CD14-positive monocyte (primary cell): ENCODE measurements around the gene XDH. TPM values are rescaled to one million over a fixed set of nuclear protein-coding genes. Genes with fewer than 3 reads are reported as not detected.
A peak's percentile ranks its signal among the peaks of the same experiment; 100 is the strongest.

ENCODE experiments used
- DNase-seq, 3 donors: peaks; one replicate each; pipeline ENCODE4 v3.0.0-alpha.2; 2011 to 2022
- H2AFZ ChIP-seq: 2 replicates; pipeline ENCODE4 v1.6.0; 2012; ENCODE audit warnings: mild to moderate bottlenecking, low read depth, low read length, inconsistent platforms; ENCODE audit not compliant: insufficient read depth, poor library complexity, severe bottlenecking
- H3K27ac ChIP-seq, 2 donors: 1 replicate in 1 of 2; 2 replicates in 1 of 2; pipeline ENCODE4 v1.5.1; 2012 to 2013; ENCODE audit warnings: low read length in 2 of 2, control low read depth in 1 of 2, inconsistent platforms in 1 of 2, low read depth in 1 of 2, mild to moderate bottlenecking in 1 of 2
- H3K27me3 ChIP-seq, 2 donors: one replicate each; pipeline versions ENCODE4 v1.6.0 to v1.6.1; 2011 to 2013; ENCODE audit warnings: low read length in 2 of 2; ENCODE audit not compliant: control insufficient read depth in 2 of 2, insufficient read depth in 2 of 2
- H3K36me3 ChIP-seq, 2 donors: replicated peaks in 1 of 2; 1 replicate in 1 of 2; 2 replicates in 1 of 2; pipeline versions ENCODE4 v1.5.1 to v1.6.1; 2012 to 2013; ENCODE audit warnings: low read length in 2 of 2, control low read depth in 1 of 2, inconsistent platforms in 1 of 2, mild to moderate bottlenecking in 1 of 2; ENCODE audit not compliant: insufficient read depth in 2 of 2, control insufficient read depth in 1 of 2
- H3K4me1 ChIP-seq, 2 donors: 1 replicate in 1 of 2; 2 replicates in 1 of 2; pipeline versions ENCODE4 v1.5.1 to v1.6.1; 2012 to 2013; ENCODE audit warnings: low read length in 2 of 2, control low read depth in 1 of 2, inconsistent platforms in 1 of 2, mild to moderate bottlenecking in 1 of 2, moderate library complexity in 1 of 2; ENCODE audit not compliant: insufficient read depth in 2 of 2, control insufficient read depth in 1 of 2
- H3K4me2 ChIP-seq: replicated peaks from 2 replicates; pipeline ENCODE3; 2012; ENCODE audit warnings: low read length, moderate library complexity, mild to moderate bottlenecking; ENCODE audit not compliant: poor library complexity, severe bottlenecking; ENCODE audit errors: extremely low read depth
- H3K4me3 ChIP-seq, 3 experiments: fragments of 200-600 bp in 1 of 3; sonication (generic) in 1 of 3; replicated peaks in 1 of 3; 1 replicate in 2 of 3; 2 replicates in 1 of 3; pipeline ENCODE4 v1.5.1; 2011 to 2013; ENCODE audit warnings: low read length in 3 of 3, mild to moderate bottlenecking in 3 of 3, control low read depth in 2 of 3, low read depth in 2 of 3, inconsistent platforms in 1 of 3, moderate library complexity in 1 of 3
- H3K79me2 ChIP-seq: 2 replicates; pipeline ENCODE4 v1.6.0; 2012; ENCODE audit warnings: mild to moderate bottlenecking, control low read depth, inconsistent platforms, low read length, moderate library complexity; ENCODE audit not compliant: insufficient read depth
- H3K9ac ChIP-seq: 2 replicates; pipeline ENCODE4 v1.6.0; 2017; ENCODE audit warnings: low read length, mild to moderate bottlenecking; ENCODE audit not compliant: insufficient read depth, poor library complexity, severe bottlenecking
- H3K9me3 ChIP-seq, 2 donors: replicated peaks in 1 of 2; 1 replicate in 1 of 2; 2 replicates in 1 of 2; pipeline versions ENCODE4 v1.5.1 to v1.6.1; 2012 to 2013; ENCODE audit warnings: low read length in 2 of 2, control low read depth in 1 of 2; ENCODE audit not compliant: control insufficient read depth in 1 of 2, insufficient read depth in 1 of 2
- H4K20me1 ChIP-seq: 2 replicates; pipeline ENCODE4 v1.6.0; 2012; ENCODE audit warnings: mild to moderate bottlenecking, low read length, control low read depth, moderate library complexity; ENCODE audit not compliant: insufficient read depth
- H3K27ac Mint-ChIP-seq, 7 donors: one replicate each; pipeline ENCODE4 v1.8.0; 2020; ENCODE audit warnings: mild to moderate bottlenecking in 7 of 7, mixed read lengths in 7 of 7, moderate library complexity in 6 of 7, inconsistent platforms in 2 of 7
- H3K27me3 Mint-ChIP-seq, 3 donors: one replicate each; pipeline ENCODE4 v1.8.0; 2021 to 2022; ENCODE audit warnings: low read depth in 3 of 3, mild to moderate bottlenecking in 3 of 3, mixed read lengths in 3 of 3, moderate library complexity in 3 of 3, inconsistent platforms in 1 of 3
- H3K36me3 Mint-ChIP-seq, 2 donors: one replicate each; pipeline ENCODE4 v1.8.0; 2020; ENCODE audit warnings: mixed read lengths in 2 of 2, inconsistent platforms in 1 of 2, mild to moderate bottlenecking in 1 of 2
- H3K4me1 Mint-ChIP-seq: one replicate; pipeline ENCODE4 v1.8.0; 2020; ENCODE audit warnings: mild to moderate bottlenecking, mixed read lengths
- H3K4me3 Mint-ChIP-seq, 2 donors: one replicate each; pipeline ENCODE4 v1.8.0; 2020; ENCODE audit warnings: mild to moderate bottlenecking in 2 of 2, mixed read lengths in 2 of 2, moderate library complexity in 1 of 2
- H3K9me3 Mint-ChIP-seq, 7 donors: one replicate each; pipeline ENCODE4 v1.8.0; 2020 to 2022; ENCODE audit warnings: mixed read lengths in 7 of 7, mild to moderate bottlenecking in 6 of 7, moderate library complexity in 6 of 7, inconsistent platforms in 2 of 7
- WGBS: methylation state at CpG from one replicate; pipeline ENCODE4 v1.1.5; 2013; ENCODE audit warnings: missing lambda C conversion rate; ENCODE audit not compliant: insufficient coverage; 5-methylcytosine and 5-hydroxymethylcytosine counted together
- intact Hi-C, 2 donors: fragments of 100-400 bp; cut with micrococcal nuclease; formaldehyde crosslinking; loops; one replicate each; pipeline versions ENCODE4 v1.15.0 to v1.15.1; 2023
- polyA plus RNA-seq, 3 donors: library from polyadenylated mRNA; depleted of rRNA in 1 of 3; unstranded in 2 of 3; stranded (reverse) in 1 of 3; fragments of 300-500 nt in 2 of 3; fragments of >200 nt in 1 of 3; fragmentation: Illumina TruSeq in 2 of 3; gene quantifications; 1 replicate in 2 of 3; 2 replicates in 1 of 3; pipeline ENCODE4 v1.2.3, GENCODE V29; 2012 to 2021
- TF ChIP-seq, protein P1 (sequence below): fragments of 200-600 bp; IDR thresholded peaks from one replicate; pipeline ENCODE4 v1.8.0; 2022; ENCODE audit warnings: antibody characterized with exemption, mild to moderate bottlenecking

Gene XDH
- polyA plus RNA-seq, 3 donors = not detected

DNA sequence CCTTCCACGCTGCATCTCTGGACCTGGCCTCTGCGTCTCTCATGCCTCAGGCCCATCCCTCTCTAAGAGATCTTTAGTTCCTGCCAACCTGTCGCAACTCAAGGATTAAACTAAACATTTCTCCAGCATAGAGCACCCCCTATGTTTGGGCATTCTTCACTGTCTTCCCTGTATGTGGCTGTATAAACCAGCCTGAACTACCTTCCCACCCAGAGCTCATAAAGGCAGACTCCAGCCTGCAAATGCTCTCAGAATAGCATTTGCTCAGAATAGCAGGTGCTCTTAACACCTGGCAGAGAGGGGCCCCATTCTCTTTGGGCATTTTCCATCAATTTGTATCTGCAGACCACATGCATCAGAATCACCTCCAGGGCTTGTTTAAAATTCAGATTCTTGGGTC is 97.1 kb downstream of the XDH start:
- H3K4me1 Mint-ChIP-seq = peaks cover 43% of the 10 kb centered on the region
- no peak for DNase-seq
- Histone ChIP-seq H3K79me2 (no peaks in the 10 kb centered on the region), H3K27me3 (no peaks in the 10 kb centered on the region), H2AFZ (no peak overlapping the region), H3K9ac (no peak overlapping the region), H3K27ac (no peak overlapping the region), H3K36me3 (no peaks in the 10 kb centered on the region), H3K4me1 (peaks cover 36 to 41% of the 10 kb centered on the region in 2 donors), H3K9me3 (no peaks in the 10 kb centered on the region), H3K4me3 (no peak overlapping the region), H3K4me2 (no peak overlapping the region), H4K20me1 (no peaks in the 10 kb centered on the region)
- intact Hi-C loops = no loop called here
- H3K27me3 Mint-ChIP-seq = no peaks in the 10 kb centered on the region
- WGBS = 57% methylated on average over 3 of the region's 3 CpGs
- TF ChIP-seq, protein P1, sequence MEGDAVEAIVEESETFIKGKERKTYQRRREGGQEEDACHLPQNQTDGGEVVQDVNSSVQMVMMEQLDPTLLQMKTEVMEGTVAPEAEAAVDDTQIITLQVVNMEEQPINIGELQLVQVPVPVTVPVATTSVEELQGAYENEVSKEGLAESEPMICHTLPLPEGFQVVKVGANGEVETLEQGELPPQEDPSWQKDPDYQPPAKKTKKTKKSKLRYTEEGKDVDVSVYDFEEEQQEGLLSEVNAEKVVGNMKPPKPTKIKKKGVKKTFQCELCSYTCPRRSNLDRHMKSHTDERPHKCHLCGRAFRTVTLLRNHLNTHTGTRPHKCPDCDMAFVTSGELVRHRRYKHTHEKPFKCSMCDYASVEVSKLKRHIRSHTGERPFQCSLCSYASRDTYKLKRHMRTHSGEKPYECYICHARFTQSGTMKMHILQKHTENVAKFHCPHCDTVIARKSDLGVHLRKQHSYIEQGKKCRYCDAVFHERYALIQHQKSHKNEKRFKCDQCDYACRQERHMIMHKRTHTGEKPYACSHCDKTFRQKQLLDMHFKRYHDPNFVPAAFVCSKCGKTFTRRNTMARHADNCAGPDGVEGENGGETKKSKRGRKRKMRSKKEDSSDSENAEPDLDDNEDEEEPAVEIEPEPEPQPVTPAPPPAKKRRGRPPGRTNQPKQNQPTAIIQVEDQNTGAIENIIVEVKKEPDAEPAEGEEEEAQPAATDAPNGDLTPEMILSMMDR = no peak
- no peak overlapping the region for H3K4me3 Mint-ChIP-seq
- no peaks in the 10 kb centered on the region for H3K9me3 Mint-ChIP-seq
- peak overlapping the region in 4 of 7 donors; percentile 4 to 68 (median 25) for H3K27ac Mint-ChIP-seq
- no peaks in the 10 kb centered on the region for H3K36me3 Mint-ChIP-seq

DNA sequence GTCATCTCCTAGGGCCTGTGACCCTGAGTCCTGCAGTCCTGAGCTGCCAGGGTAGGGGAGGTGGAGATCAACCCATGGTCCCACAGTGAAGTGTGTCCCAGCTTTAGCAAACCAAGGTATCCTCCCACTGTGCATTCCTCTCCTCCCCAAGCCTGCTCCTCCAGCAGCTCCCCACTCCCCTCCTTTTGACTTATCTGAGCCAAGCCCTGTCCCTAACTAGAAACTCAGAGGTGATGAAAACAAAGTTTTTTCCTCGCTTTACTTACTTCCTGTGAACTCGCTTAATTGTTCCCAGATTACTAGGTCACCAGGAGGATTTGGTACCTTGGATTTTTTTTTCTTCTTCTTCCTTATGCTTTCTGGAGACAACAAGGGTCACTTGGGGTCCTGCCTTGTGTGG is 99.8 kb downstream of the XDH start:
- DNase-seq = no peak
- H3K27me3 Mint-ChIP-seq = peaks cover 0 to 2% (median 0%) of the 10 kb centered on the region in 3 donors
- H3K36me3 Mint-ChIP-seq = no peaks in the 10 kb centered on the region
- Histone ChIP-seq H4K20me1 (no peaks in the 10 kb centered on the region), H3K79me2 (no peaks in the 10 kb centered on the region), H3K4me2 (no peak overlapping the region), H3K4me3 (no peak overlapping the region), H3K9me3 (no peaks in the 10 kb centered on the region), H3K27ac (no peak overlapping the region), H3K9ac (no peak overlapping the region), H3K4me1 (peaks cover 25 to 27% of the 10 kb centered on the region in 2 donors), H3K27me3 (no peaks in the 10 kb centered on the region), H2AFZ (no peak overlapping the region), H3K36me3 (no peaks in the 10 kb centered on the region)
- TF ChIP-seq, protein P1 = no peak
- 80% methylated on average over 1 of the region's 2 CpGs for WGBS
- peak overlapping the region in 1 of 7 donors; percentile 17 for H3K27ac Mint-ChIP-seq
- H3K9me3 Mint-ChIP-seq = peaks cover 0 to 7% (median 0%) of the 10 kb centered on the region in 7 donors
- H3K4me3 Mint-ChIP-seq = no peak overlapping the region
- H3K4me1 Mint-ChIP-seq = peaks cover 30% of the 10 kb centered on the region
- intact Hi-C loops = no loop called here
